Measurements from ENCODE around the gene ITPR3.

DNA sequence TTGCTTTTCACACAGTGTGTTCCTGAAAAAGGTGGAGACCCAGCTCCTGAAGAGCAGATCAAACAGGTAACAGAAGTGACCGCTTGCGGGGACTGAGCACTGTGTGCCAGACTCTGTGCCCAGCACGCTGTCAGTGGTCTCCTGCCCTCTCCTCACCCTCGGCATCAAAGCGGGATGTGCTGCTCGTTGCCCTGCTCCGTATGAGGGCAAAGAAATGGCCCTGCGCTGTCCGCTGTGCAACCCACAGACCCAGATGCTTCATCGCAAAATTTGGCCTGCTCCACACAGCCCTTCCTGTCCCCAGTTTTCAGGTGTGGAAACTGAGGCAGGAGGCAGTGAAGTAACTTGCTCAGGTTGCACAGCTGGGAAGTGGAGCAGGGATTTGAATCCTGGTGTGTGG, 76.7 kb downstream of the ITPR3 start:
- TF ChIP-seq EZH2 (IDR thresholded peaks at IDR 0.05; ENCODE audit: low read length): no peak
- TF ChIP-seq, protein P1, sequence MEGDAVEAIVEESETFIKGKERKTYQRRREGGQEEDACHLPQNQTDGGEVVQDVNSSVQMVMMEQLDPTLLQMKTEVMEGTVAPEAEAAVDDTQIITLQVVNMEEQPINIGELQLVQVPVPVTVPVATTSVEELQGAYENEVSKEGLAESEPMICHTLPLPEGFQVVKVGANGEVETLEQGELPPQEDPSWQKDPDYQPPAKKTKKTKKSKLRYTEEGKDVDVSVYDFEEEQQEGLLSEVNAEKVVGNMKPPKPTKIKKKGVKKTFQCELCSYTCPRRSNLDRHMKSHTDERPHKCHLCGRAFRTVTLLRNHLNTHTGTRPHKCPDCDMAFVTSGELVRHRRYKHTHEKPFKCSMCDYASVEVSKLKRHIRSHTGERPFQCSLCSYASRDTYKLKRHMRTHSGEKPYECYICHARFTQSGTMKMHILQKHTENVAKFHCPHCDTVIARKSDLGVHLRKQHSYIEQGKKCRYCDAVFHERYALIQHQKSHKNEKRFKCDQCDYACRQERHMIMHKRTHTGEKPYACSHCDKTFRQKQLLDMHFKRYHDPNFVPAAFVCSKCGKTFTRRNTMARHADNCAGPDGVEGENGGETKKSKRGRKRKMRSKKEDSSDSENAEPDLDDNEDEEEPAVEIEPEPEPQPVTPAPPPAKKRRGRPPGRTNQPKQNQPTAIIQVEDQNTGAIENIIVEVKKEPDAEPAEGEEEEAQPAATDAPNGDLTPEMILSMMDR (optimal IDR thresholded peaks at IDR 0.05 in 1 of 3, IDR thresholded peaks at IDR 0.05 in 1 of 3, conservative IDR thresholded peaks at IDR 0.05 in 1 of 3; ENCODE audit: extremely low read depth in 1 of 3, insufficient read depth in 2 of 3, low read length in 3 of 3): no peak

All from keratinocyte (primary cell).